WTC11 (cell line): ENCODE data around the gene AOAH. TPM values are rescaled to one million over a fixed set of nuclear protein-coding genes. Genes with fewer than 3 reads are reported as not detected.

Experiments
- ATAC-seq: fragments of 200-7000 bp; cut with Tn5 transposase; 2 replicates; pipeline ENCODE4 v1.10.0; 2021; ENCODE audit warnings: mild to moderate bottlenecking, moderate library complexity
- CTCF ChIA-PET: fragments of 300-600 bp; sonication (Branson Sonifier 250); formaldehyde crosslinking; loops from one replicate; lab custom pipeline; 2021; ENCODE audit warnings: antibody characterized with exemption; lab: Charles Lee
- POLR2A ChIA-PET: fragments of 350-600 bp; sonication (Branson Sonifier 250); formaldehyde crosslinking; loops from one replicate; lab custom pipeline; 2021; ENCODE audit warnings: antibody characterized with exemption; lab: Charles Lee
- DNase-seq: peaks from one replicate; pipeline ENCODE4 v3.0.0; 2021; ENCODE audit warnings: low spot score
- H3K27ac Mint-ChIP-seq: 2 replicates; pipeline ENCODE4 v1.8.0; 2021; ENCODE audit warnings: mixed read lengths
- H3K27me3 Mint-ChIP-seq: 2 replicates; pipeline ENCODE4 v1.8.0; 2021; ENCODE audit warnings: low read depth, mild to moderate bottlenecking, moderate library complexity, mixed read lengths
- H3K36me3 Mint-ChIP-seq: 2 replicates; pipeline ENCODE4 v1.8.0; 2021; ENCODE audit warnings: mixed read lengths
- H3K4me1 Mint-ChIP-seq: 2 replicates; pipeline ENCODE4 v1.8.0; 2022; ENCODE audit warnings: mixed read lengths
- H3K4me3 Mint-ChIP-seq: 2 replicates; pipeline ENCODE4 v1.8.0; 2021; ENCODE audit warnings: mild to moderate bottlenecking, moderate library complexity, mixed read lengths
- H3K9me3 Mint-ChIP-seq: 2 replicates; pipeline ENCODE4 v1.8.0; 2021; ENCODE audit warnings: mixed read lengths
- ATF6 ChIP-seq: sonication (generic); formaldehyde crosslinking; IDR thresholded peaks from 2 replicates; pipeline ENCODE4 v1.8.1; 2023; ENCODE audit warnings: mild to moderate bottlenecking, missing genetic modification reagents
- EMX1 ChIP-seq: fragments of 250-450 bp; sonication (Bioruptor Pico); IDR thresholded peaks from 2 replicates; pipeline ENCODE4 v1.8.0; 2021; ENCODE audit warnings: mild to moderate bottlenecking
- GABPB1 ChIP-seq: sonication (generic); formaldehyde crosslinking; IDR thresholded peaks from 2 replicates; pipeline ENCODE4 v1.8.1; 2023; ENCODE audit warnings: mild to moderate bottlenecking, missing genetic modification reagents
- GRHL2 ChIP-seq: fragments of 250-450 bp; sonication (Bioruptor Pico); IDR thresholded peaks from 2 replicates; pipeline ENCODE4 v1.8.0; 2022; ENCODE audit warnings: mild to moderate bottlenecking, moderate library complexity; ENCODE audit not compliant: insufficient replicate concordance, severe bottlenecking
- JUN ChIP-seq: sonication (generic); formaldehyde crosslinking; IDR thresholded peaks from 2 replicates; pipeline ENCODE4 v1.8.0; 2023; ENCODE audit warnings: mild to moderate bottlenecking, missing genetic modification reagents
- MYBL2 ChIP-seq: sonication (generic); formaldehyde crosslinking; IDR thresholded peaks from 2 replicates; pipeline ENCODE4 v1.8.1; 2023; ENCODE audit warnings: mild to moderate bottlenecking, moderate library complexity, missing genetic modification reagents
- NFE2L1 ChIP-seq: sonication (generic); formaldehyde crosslinking; IDR thresholded peaks from 2 replicates; pipeline ENCODE4 v1.8.1; 2023; ENCODE audit warnings: missing genetic modification reagents
- NFYB ChIP-seq: sonication (generic); formaldehyde crosslinking; conservative IDR thresholded peaks from 2 replicates; pipeline ENCODE4 v1.8.0; 2022; ENCODE audit warnings: low read depth, missing genetic modification reagents
- NR1H2 ChIP-seq: sonication (generic); formaldehyde crosslinking; IDR thresholded peaks from 2 replicates; pipeline ENCODE4 v1.9.0; 2021; ENCODE audit warnings: mild to moderate bottlenecking, moderate library complexity, missing genetic modification reagents
- NR2C2 ChIP-seq: sonication (generic); formaldehyde crosslinking; IDR thresholded peaks from 2 replicates; pipeline ENCODE4 v1.8.0; 2022; ENCODE audit warnings: mild to moderate bottlenecking, missing genetic modification reagents
- PRRX2 ChIP-seq: fragments of 250-450 bp; sonication (Bioruptor Pico); IDR thresholded peaks from 2 replicates; pipeline ENCODE4 v1.8.0; 2021; ENCODE audit warnings: mild to moderate bottlenecking
- RELA ChIP-seq: sonication (generic); formaldehyde crosslinking; IDR thresholded peaks from 2 replicates; pipeline ENCODE4 v1.8.1; 2022; ENCODE audit warnings: missing genetic modification reagents, mild to moderate bottlenecking, borderline replicate concordance
- SMAD3 ChIP-seq: sonication (generic); formaldehyde crosslinking; IDR thresholded peaks from 2 replicates; pipeline ENCODE4 v1.8.0; 2022; ENCODE audit warnings: missing genetic modification reagents, mild to moderate bottlenecking, borderline replicate concordance
- TP53 ChIP-seq: sonication (generic); formaldehyde crosslinking; IDR thresholded peaks from 2 replicates; pipeline ENCODE4 v1.8.1; 2023; ENCODE audit warnings: mild to moderate bottlenecking, missing genetic modification reagents
- ZNF263 ChIP-seq: sonication (generic); formaldehyde crosslinking; IDR thresholded peaks from 2 replicates; pipeline ENCODE4 v1.8.1; 2022; ENCODE audit warnings: low read depth, mild to moderate bottlenecking, moderate library complexity, missing genetic modification reagents
- ZNF317 ChIP-seq: sonication (generic); formaldehyde crosslinking; IDR thresholded peaks from 2 replicates; pipeline ENCODE4 v1.8.1; 2023; ENCODE audit warnings: low read depth, mild to moderate bottlenecking, moderate library complexity, missing genetic modification reagents, borderline replicate concordance
- ZNF416 ChIP-seq: fragments of 250-450 bp; sonication (Bioruptor Pico); IDR thresholded peaks from 2 replicates; pipeline ENCODE4 v1.9.0; 2021; ENCODE audit warnings: mild to moderate bottlenecking, inconsistent platforms
- ZNF671 ChIP-seq: fragments of 250-450 bp; sonication (Bioruptor Pico); IDR thresholded peaks from 2 replicates; pipeline ENCODE4 v1.8.0; 2021; ENCODE audit warnings: mild to moderate bottlenecking
- total RNA-seq: library from RNA; stranded (reverse); gene quantifications from 3 replicates; pipeline ENCODE4 v1.2.3, GENCODE V29; 2021
- TF ChIP-seq, protein P1 (sequence below): sonication (generic); formaldehyde crosslinking; IDR thresholded peaks from 2 replicates; pipeline ENCODE4 v1.8.0; 2022; ENCODE audit warnings: mild to moderate bottlenecking, missing genetic modification reagents
- TF ChIP-seq, protein P2 (sequence below): sonication (generic); formaldehyde crosslinking; IDR thresholded peaks from 2 replicates; pipeline ENCODE4 v1.8.1; 2023; ENCODE audit warnings: mild to moderate bottlenecking, missing genetic modification reagents, moderate library complexity
- TF ChIP-seq, protein P3 (sequence below): fragments of 250-450 bp; sonication (Bioruptor Pico); IDR thresholded peaks from 2 replicates; pipeline ENCODE4 v1.9.0; 2021; ENCODE audit warnings: mild to moderate bottlenecking

Gene AOAH
- total RNA-seq, 1 experiment from 2014 or later: 0.31 TPM

- TF ChIP-seq, protein P1, sequence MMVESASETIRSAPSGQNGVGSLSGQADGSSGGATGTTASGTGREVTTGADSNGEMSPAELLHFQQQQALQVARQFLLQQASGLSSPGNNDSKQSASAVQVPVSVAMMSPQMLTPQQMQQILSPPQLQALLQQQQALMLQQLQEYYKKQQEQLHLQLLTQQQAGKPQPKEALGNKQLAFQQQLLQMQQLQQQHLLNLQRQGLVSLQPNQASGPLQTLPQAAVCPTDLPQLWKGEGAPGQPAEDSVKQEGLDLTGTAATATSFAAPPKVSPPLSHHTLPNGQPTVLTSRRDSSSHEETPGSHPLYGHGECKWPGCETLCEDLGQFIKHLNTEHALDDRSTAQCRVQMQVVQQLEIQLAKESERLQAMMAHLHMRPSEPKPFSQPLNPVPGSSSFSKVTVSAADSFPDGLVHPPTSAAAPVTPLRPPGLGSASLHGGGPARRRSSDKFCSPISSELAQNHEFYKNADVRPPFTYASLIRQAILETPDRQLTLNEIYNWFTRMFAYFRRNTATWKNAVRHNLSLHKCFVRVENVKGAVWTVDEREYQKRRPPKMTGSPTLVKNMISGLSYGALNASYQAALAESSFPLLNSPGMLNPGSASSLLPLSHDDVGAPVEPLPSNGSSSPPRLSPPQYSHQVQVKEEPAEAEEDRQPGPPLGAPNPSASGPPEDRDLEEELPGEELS (CRISPR knock-in tag): no peak
These were observed 153.6 kb downstream of the AOAH start (continued) for GRCh38 chr7:36570528-36571189.

DNA sequence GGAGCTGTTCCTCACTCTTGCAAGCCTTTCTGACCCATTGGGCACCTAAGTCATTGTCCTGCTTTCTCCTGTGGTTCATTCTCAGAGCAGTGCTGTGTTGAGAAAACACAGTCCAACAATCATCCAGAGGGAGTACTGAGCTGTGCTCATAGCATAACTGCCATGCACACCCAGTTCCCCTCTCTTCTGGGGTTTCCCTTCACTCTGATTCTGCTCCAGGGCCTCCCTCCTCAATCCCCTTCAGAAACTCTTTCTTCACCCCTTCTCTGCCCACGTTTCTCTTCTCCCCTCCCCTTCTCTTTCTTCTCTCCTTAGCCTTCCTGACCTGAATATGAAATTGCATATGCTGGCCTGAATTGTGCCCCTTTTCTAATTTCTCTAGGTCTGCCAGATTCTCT, 155.8 kb downstream of the AOAH start:
- Mint-ChIP-seq H3K4me1 (peaks cover 63% of the 10 kb centered on the region), H3K4me3 (no peak overlapping the region), H3K27ac (peak overlapping the region; percentile 87), H3K9me3 (peaks cover 19% of the 10 kb centered on the region), H3K27me3 (no peaks in the 10 kb centered on the region), H3K36me3 (peaks cover 12% of the 10 kb centered on the region; the same call in 1 of the 2 replicates)
- CTCF ChIA-PET: no interaction called here
- POLR2A ChIA-PET: no interaction called here
- ATAC-seq (peak; percentile 10; the same call in 1 of the 2 replicates), DNase-seq (no peak)
- TF ChIP-seq NFYB (CRISPR knock-in tag): no peak
- no peak for TF ChIP-seq NR1H2 (CRISPR knock-in tag)
- no peak for TF ChIP-seq RELA (CRISPR knock-in tag)
- TF ChIP-seq GRHL2 (CRISPR knock-in tag): no peak
- TF ChIP-seq GABPB1 (CRISPR knock-in tag): no peak

- DNase-seq: no peak
- ATAC-seq: peak; percentile 86
- peaks cover 63% of the 10 kb centered on the region for H3K4me1 Mint-ChIP-seq
- H3K36me3 Mint-ChIP-seq: peaks cover 12% of the 10 kb centered on the region; the same call in 1 of the 2 replicates
- no peak for TF ChIP-seq NR1H2 (CRISPR knock-in tag)
- no peak for TF ChIP-seq EMX1 (CRISPR knock-in tag)
- TF ChIP-seq JUN (CRISPR knock-in tag): no peak
- TF ChIP-seq ZNF416: no peak
- no peak for TF ChIP-seq SMAD3 (CRISPR knock-in tag)
- no peak for TF ChIP-seq ZNF263 (CRISPR knock-in tag)
- TF ChIP-seq NR2C2 (CRISPR knock-in tag): no peak
- CTCF ChIA-PET: no interaction called here
- peak overlapping the region; percentile 87 for H3K27ac Mint-ChIP-seq
- peaks cover 19% of the 10 kb centered on the region for H3K9me3 Mint-ChIP-seq
- H3K27me3 Mint-ChIP-seq: no peaks in the 10 kb centered on the region
- H3K4me3 Mint-ChIP-seq: no peak overlapping the region
- POLR2A ChIA-PET: no interaction called here
These were observed 156.4 kb downstream of the AOAH start for GRCh38 chr7:36567699-36568451.

DNA sequence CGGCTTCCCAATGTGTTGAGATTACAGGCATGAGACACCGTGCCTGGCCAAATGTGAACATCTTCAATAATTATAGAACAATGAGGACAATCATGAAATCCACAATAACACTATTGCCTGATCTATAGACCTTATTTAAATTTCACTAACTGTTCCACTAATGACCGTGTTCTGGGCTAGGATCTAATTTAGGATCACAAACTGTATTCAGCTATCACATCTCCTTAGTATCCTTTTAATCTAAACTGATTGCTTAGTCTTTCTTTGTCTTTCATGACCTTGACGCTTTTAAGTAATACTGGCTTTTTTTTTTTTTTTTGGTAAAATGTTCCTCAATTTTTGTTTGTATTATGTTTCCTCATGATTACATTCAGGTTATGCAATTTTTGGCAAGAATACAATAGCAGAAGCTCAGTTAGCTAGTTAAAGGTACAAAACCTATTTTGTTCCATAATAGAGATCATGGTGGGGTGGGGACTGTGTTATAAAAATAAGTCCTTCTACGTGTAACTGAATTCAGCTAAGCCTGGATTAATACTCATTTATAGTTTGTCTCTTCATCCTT, 158.4 kb downstream of the AOAH start:
- no peak for DNase-seq
- H3K27ac Mint-ChIP-seq: peak overlapping the region; percentile 21; the same call in 1 of the 2 replicates
- no peaks in the 10 kb centered on the region for H3K27me3 Mint-ChIP-seq
- H3K36me3 Mint-ChIP-seq: peaks cover 12% of the 10 kb centered on the region; the same call in 1 of the 2 replicates
- no peak overlapping the region for H3K4me3 Mint-ChIP-seq
- POLR2A ChIA-PET: no interaction called here
- CTCF ChIA-PET: interaction anchor here (0.7 kb wide), 1 partner anchor 405 kb away, joined by 6 read pairs; no protein-coding TSS in a partner anchor
- peaks cover 19% of the 10 kb centered on the region for H3K9me3 Mint-ChIP-seq
- peaks cover 63% of the 10 kb centered on the region for H3K4me1 Mint-ChIP-seq
- no peak for ATAC-seq
- TF ChIP-seq TP53 (CRISPR knock-in tag) (no peak), MYBL2 (CRISPR knock-in tag) (no peak), PRRX2 (no peak), NFE2L1 (no peak), ATF6 (no peak), ZNF263 (CRISPR knock-in tag) (no peak), ZNF671 (CRISPR knock-in tag) (no peak), ZNF317 (CRISPR knock-in tag) (no peak)
- TF ChIP-seq, protein P2, sequence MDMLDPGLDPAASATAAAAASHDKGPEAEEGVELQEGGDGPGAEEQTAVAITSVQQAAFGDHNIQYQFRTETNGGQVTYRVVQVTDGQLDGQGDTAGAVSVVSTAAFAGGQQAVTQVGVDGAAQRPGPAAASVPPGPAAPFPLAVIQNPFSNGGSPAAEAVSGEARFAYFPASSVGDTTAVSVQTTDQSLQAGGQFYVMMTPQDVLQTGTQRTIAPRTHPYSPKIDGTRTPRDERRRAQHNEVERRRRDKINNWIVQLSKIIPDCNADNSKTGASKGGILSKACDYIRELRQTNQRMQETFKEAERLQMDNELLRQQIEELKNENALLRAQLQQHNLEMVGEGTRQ (CRISPR knock-in tag): no peak
- TF ChIP-seq, protein P3, sequence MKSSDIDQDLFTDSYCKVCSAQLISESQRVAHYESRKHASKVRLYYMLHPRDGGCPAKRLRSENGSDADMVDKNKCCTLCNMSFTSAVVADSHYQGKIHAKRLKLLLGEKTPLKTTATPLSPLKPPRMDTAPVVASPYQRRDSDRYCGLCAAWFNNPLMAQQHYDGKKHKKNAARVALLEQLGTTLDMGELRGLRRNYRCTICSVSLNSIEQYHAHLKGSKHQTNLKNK (CRISPR knock-in tag): no peak
- TF ChIP-seq, protein P1 (CRISPR knock-in tag): no peak
- TF ChIP-seq, all 79 proteins: peak for 0
